AML-193 (cell line): Measurements from ENCODE around the gene MINDY2.
A peak's percentile ranks its signal among the peaks of the same experiment; 100 is the strongest.
"Not testable (repeated sequence)": the region's sequence is repeated elsewhere in the genome, so short reads cannot be mapped to it uniquely, and the experiment has no call there.

ENCODE experiments used
- DNase-seq, 2 experiments: peaks; one replicate each; lab custom pipeline; 2025; lab: John Stamatoyannopoulos, UW

The MINDY2 gene

GRCh38 chr15:58749532-58750337, 21.4 kb upstream of the MINDY2 start, which contains the start of gene ADAM10:
Gene ADAM10, minus strand, starts transcription at chr15:58749707. Its CDS starts 173 bp downstream, at chr15:58749534.
- peak; percentile 97 to 98 for DNase-seq

- DNase-seq, result no peak
Measured at GRCh38 chr15:58752716-58753115, 18.4 kb upstream of the MINDY2 start.

- no peak for DNase-seq
Measured at GRCh38 chr15:58755350-58755749, 15.8 kb upstream of the MINDY2 start.

GRCh38 chr15:58755956-58756355, 15.1 kb upstream of the MINDY2 start:
- no peak for DNase-seq

GRCh38 chr15:58758141-58758540, 13.0 kb upstream of the MINDY2 start:
- DNase-seq, result peak in 1 of 2 experiments; percentile 12

- peak; percentile 28 to 34 for DNase-seq
Measured at GRCh38 chr15:58760385-58761009, 10.6 kb upstream of the MINDY2 start.

- DNase-seq, result peak; percentile 28 to 36
Measured at GRCh38 chr15:58761010-58761388, 10.1 kb upstream of the MINDY2 start.

GRCh38 chr15:58762285-58762684, 8.8 kb upstream of the MINDY2 start:
- no peak for DNase-seq

GRCh38 chr15:58762731-58763130, 8.4 kb upstream of the MINDY2 start:
- no peak for DNase-seq

GRCh38 chr15:58764468-58764867, 6.6 kb upstream of the MINDY2 start:
- no peak for DNase-seq

GRCh38 chr15:58766290-58766689, 4.8 kb upstream of the MINDY2 start:
- DNase-seq, result no peak

GRCh38 chr15:58768601-58769004, 2.5 kb upstream of the MINDY2 start:
- not testable (repeated sequence) for DNase-seq

GRCh38 chr15:58770519-58770856, 614 bp upstream of the MINDY2 start:
- DNase-seq, result peak; percentile 70 to 77

- DNase-seq, result no peak
Measured at GRCh38 chr15:58771621-58772250, 634 bp downstream of the MINDY2 start.

- no peak for DNase-seq
Measured at GRCh38 chr15:58773024-58773423, 1.9 kb downstream of the MINDY2 start.

- DNase-seq, result no peak
Measured at GRCh38 chr15:58775402-58775801, 4.3 kb downstream of the MINDY2 start.

- no peak for DNase-seq
Measured at GRCh38 chr15:58777107-58777506, 6.0 kb downstream of the MINDY2 start.

GRCh38 chr15:58779554-58779953, 8.5 kb downstream of the MINDY2 start:
- no peak for DNase-seq

- DNase-seq, result no peak
Measured at GRCh38 chr15:58785355-58785754, 14.3 kb downstream of the MINDY2 start.

- DNase-seq, result no peak
Measured at GRCh38 chr15:58788056-58788710, 17.1 kb downstream of the MINDY2 start.

GRCh38 chr15:58793862-58794261, 22.8 kb downstream of the MINDY2 start:
- no peak for DNase-seq

GRCh38 chr15:58795825-58796224, 24.7 kb downstream of the MINDY2 start:
- DNase-seq, result no peak

GRCh38 chr15:58797505-58797904, 26.4 kb downstream of the MINDY2 start:
- no peak for DNase-seq
